GM19463 (cell line): Measurements from ENCODE around the gene MRPL49.
"Not testable (repeated sequence)": the region's sequence is repeated elsewhere in the genome, so short reads cannot be mapped to it uniquely, and the experiment has no call there.

Source experiments
- ATAC-seq: cut with Tn5 transposase; IDR thresholded peaks from one replicate; pipeline ENCODE4 v1.9.1; 2021; ENCODE audit warnings: mild to moderate bottlenecking, moderate library complexity; ENCODE audit not compliant: unreplicated experiment

Gene MRPL49

DNA sequence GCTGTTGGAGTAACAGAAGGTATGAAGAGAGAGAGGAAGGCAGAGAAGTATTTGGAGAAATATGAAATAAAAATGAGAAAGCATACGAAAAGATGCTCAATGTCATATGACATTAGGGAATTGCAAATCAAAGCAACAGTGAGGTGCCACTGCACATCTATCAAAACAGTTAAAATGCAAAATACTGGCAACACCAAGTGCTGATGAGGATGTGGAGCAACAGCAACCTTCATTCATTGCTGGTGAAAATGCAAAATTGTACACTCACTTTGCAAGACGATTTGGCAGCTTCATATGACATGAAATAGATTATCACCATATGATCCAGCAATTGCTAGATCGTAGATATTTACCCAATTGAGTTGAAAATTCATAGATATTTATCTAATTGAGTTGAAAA is 38.5 kb downstream of the MRPL49 start:
- no peak for ATAC-seq

DNA sequence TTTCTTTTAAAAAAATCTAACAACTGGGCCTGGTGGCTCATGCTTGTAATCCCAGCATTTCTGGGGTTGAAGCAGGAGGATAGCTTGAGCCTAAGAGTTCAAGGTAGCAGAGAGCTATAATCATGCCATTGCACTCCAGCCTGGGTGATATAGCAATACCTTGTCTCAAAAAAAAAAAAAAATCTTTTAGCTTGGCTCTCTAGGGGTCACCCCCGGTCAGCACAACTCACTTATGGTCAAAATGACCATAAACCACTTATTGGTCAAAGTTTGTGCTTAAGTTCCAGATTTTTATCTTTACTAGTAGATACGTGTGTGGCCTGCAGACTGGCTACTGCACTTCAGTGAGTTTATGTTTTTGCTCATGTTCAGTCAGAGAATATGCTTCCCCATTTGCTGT is 41.6 kb downstream of the MRPL49 start:
- ATAC-seq: no peak

DNA sequence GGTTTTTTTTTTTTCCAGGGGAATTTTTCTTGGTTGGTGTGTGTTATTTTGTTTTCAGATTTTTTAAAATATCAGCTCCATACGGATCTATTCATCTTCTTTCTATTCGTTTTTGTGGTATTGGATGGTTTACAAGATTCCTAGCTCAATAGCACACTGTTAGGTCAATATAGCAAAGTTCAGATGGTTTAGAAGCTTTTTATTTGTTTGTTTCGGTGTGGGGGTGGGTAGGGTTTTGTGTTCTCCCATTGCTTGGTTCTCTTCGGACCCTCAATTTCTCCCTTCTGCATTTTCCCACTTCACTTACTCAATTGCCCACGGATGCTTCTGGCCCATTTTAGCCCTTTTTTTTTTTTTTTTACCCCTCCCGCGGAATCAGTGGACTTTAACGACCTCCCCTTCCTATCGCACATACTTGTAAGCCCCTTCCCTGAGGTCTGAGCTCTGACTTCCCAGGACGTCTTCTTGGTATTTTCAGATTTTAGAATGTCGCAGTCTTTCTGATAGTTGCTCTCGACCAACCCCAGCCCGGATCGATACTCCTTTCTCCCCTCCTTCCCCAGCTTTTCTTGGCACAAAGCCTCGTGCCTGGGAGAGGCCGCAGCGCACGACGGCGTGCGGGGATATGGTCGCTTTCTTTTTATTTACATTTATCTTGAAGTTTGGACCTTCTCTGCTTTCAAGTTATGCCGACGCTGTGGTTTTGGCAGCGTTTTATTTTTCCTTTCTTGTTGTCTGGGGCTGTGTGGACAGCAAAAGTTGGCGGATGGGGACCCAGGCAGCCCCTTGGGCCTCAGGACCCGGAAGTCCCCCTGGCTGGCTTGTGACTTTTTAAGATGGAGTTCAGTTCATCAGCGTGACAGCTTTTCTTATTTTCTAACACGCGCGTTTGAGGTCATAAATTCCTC is 43.5 kb downstream of the MRPL49 start:
- no peak for ATAC-seq

GRCh38 chr11:65166893-65167292 is 44.8 kb downstream of the MRPL49 start:
- ATAC-seq: no peak

GRCh38 chr11:65167656-65168055 is 45.5 kb downstream of the MRPL49 start:
- ATAC-seq: no peak

DNA sequence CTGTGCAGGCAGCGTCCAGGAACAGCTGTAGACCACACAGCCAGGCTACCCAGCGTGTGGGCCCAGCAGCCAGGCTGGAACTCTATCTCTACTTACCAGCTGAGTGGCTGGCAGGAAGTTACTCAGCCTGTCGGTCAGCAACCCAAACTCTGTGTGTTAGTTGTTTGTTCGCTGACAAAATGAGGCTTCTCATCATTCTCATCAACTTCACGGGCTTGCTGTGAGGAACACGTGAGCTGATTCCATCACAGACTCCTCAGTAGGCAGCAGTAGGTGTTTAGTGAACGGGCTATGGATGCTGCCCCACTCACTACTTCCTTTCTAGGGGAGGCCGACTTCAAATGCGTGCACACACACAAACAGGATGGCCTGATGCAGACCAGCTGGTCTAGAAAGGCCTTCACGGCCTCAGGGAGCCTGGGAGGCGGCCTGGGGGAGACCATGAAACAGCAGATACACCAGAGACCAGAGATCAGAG is 47.1 kb downstream of the MRPL49 start:
- no peak for ATAC-seq

DNA sequence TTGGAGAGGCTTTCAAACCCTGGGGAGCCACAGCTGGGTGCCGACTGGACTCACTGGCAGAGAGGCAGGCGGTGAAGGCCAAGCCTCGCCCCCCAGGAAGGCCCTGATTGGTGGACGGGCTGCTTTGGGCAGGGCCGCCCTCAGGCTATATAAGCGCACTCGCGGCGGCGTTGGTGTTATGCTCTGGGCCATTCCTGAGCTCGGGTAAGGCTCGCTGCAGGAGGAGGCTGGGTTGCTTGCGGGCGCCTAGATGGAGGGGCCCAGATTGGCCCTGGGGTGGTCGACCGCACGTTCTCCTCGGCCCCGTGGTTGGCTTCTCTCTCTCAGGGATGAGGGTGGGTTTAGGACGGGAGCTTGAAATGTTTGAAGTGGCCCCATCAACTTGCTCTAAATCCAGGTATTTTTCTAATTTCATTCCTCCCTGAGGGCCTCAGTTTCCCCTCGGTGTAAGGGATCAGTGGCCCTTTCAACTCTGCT is 48.0 kb downstream of the MRPL49 start, which contains the start of gene SPDYC:
TSS of gene SPDYC (plus strand) at position 176 of the 477 bp plus-strand sequence. CDS start 1,125 bp downstream, outside the sequence.
- no peak for ATAC-seq

GRCh38 chr11:65172600-65172999 is 50.5 kb downstream of the MRPL49 start:
- ATAC-seq: no peak

GRCh38 chr11:65174571-65175010 is 52.5 kb downstream of the MRPL49 start:
- ATAC-seq: not testable (repeated sequence)
